Stimulated activated CD8-positive, alpha-beta memory T cell treated with anti-CD3 and anti-CD28 coated beads, Interleukin-12 subunit alpha, Interleukin-12 subunit beta, amount 100 ng/mL, for 24 hours (primary cell): ENCODE measurements around the gene CPLX1.

ENCODE experiments used
- DNase-seq: peaks from one replicate; pipeline ENCODE4 v3.0.0-alpha.2; 2020; ENCODE audit errors: extremely low read depth

CPLX1 gene

DNA sequence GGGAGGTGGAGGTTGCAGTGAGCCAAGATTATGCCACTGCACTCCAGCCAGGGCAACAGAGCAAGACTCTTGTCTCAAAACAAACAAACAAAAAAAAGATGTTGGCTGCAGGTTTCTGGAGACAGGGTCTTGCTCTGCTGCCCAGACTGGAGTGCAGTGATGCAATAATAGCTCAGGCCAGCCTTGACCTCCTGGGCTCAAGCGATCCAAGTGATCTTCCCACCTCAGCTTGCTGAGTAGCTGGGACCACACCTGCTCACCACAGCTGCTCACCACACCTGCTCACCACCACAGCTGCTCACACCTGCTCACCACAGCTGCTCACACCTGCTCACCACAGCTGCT is 29.9 kb upstream of the CPLX1 start:
- no peak for DNase-seq

DNA sequence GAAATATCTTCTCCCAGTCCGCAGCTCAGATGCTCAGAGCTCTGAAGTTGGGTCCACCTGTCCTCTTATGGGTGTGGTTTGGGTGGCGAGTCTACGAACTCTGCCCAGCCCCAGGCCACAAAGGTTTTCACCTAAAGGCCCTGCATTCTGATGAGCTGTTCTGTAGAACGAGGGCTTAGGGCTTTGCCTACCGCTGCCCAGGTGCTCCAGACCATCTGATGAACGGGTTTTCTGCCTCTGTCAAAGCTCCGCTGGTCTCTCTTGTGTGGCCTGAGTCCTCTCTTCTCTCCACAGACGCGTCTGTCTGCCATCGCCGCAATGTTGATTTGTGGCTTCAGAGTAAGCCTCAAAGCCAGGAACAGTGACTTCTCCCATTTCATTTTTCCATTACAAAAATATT is 28.4 kb upstream of the CPLX1 start:
- DNase-seq = no peak

DNA sequence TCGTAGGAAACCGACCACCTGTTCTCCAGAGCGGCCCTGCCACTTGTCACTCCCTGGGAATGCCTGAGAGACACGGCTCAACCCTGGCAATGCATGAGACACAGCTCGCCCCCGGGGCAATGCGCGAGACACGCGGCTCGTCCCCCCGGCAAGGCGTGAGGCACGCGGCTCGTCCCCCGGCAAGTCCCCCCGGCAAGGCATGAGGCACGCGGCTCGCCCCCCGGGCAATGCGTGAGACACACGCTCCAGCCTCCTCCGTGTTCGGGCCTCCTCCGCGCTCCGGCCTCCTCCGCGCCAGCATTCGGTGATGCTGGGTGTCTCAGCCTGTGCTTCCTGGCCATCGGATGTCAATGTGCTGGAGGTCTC is 27.5 kb upstream of the CPLX1 start:
- no peak for DNase-seq

DNA sequence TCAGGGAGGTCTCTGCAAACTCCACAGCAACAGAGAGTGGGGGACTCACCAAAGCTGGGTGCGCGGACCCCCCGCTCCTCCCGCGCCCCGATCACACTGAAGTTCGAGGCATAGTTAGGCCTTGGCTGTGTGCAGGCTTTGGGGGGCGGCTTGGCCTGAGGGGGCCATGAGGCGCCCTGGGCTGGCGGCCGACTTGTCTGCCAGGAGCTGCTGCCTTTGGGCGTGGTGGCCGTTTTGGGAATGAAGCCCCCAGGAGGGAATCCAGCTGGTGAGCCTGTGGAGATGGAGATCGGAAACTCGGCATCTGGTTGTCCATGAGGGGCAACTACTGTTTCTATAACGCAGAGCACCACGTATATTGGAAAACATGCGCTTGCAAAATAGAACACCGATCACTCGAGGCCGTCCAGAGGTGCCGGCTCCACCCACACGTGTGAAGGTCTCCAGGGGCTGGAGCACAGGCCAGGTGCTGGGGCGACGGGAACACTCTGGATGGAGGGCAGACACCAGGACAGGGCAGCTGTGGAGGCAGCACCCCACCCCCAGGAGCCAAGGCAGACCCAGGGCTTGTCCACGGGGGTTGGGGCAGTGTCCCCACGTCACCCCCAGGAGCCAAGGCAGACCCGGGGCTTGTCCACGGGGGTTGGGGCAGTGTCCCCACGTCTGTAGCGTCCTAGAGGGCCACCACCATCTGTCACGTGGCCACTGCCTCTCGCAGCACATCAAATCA is 25.9 kb upstream of the CPLX1 start:
- DNase-seq = no peak

DNA sequence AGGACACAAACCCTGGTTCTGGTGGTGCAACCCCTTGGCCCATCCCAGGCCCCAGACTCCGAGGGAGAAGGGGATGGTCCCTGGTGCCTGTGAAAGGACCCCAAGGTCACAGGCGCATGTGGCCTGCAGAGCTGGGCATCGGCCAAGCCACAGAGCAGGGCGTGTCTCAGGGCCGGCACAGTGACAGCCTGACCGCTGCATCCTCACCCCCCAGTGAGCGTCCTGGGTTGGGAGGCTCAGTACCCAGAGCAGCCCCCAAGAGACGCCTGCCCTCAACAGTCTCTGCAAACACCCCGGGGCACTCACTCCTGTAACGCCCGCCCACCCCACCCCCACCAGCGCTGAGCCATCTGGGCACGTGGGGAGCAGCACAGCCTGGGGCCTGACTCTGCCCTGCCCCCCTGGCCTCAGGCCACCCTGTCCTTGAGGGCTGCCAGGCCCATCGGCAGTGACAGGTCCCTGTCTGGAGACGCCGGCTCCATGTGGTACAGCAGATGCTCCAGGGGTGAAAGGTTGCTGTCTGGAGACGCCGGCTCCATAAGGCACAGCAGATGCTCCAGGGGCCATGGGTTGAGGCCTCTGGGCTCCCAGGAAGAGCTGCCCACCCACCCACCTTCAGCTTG is 24.5 kb upstream of the CPLX1 start:
- DNase-seq = no peak

DNA sequence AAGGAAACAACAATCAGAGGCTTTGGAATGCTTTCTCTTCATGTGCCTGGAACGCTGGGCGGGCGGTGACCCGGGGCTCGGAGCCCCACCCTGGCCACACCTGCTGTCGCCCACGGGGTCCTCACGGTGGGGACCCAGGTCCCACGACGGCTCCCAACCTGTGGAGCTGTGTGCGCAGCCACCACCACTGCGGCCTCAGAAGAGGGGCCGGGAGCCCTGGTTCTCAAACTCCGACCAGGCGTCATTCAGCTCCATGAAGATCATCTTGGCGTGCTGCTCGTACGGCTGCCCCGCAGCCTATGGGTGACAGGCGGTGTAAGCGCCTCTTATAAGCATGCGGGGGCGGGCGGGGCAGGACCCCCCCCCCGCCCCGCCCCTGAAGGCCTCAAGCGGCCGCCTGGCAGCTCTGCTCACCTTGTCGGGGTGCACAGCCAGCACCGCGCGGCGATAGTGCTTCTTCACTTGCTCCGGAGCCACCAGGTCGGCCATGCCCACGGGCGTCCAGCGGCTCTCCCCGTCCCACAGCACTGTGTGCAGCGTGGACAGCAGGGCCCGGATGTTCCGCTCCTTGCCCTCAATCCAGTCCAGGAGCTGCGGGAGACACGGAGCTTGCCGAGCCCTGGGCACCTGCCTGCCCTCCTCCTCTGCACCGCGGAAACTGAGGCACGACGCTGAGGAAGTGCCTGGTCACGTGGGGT is 23.7 kb upstream of the CPLX1 start:
- DNase-seq = no peak

DNA sequence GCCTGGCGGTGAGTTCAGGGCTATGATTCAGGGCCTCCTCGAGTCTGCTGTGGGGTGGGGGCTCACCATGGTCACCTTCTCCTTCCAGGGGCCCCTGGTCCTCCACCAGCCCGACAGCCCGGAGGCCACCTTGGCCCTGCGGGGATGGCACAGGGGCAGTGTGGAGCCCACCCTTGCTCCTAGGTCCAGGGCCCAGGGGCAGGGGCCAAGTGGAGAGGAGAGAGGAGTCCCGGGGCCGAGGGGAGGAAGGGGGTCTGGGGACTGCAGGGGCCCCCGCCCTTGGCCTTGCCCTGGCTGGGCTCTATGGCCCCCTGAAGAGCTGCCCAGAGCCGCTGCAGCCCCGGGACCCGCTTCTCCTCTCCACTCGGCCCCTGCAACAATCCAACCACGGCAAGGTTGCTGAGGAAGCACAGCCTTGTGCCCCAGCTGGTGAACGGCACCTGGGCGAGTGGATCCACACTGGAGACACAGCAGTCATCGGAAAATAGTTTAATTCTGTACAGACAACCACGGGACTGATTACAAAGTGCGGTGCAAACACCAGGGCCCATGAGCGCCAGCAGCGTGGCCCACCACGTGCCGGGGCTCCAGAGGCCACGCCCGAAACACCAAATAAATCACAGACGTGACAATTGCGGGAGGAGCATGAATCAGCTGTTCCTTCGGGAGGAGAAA is 23.0 kb upstream of the CPLX1 start:
- DNase-seq = no peak

DNA sequence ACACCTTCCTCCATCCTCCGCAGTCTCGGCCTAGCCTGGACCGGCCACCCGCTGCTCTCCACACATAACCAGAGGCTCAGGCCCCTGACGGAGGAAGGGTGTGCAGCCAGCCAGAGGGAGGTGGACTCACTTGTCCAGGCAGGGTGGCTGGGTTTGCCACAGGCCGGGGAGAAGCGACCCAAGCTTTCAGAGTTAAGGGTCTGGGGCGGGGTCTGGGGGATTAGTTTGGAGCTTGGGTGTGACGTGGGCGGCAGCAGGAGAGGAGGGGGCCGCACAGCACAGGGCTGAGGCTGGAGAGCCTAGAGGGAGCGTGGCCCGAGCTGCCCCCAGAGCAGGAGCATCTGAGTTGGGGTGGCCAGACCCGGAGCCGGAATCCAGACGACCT is 22.4 kb upstream of the CPLX1 start:
- no peak for DNase-seq

DNA sequence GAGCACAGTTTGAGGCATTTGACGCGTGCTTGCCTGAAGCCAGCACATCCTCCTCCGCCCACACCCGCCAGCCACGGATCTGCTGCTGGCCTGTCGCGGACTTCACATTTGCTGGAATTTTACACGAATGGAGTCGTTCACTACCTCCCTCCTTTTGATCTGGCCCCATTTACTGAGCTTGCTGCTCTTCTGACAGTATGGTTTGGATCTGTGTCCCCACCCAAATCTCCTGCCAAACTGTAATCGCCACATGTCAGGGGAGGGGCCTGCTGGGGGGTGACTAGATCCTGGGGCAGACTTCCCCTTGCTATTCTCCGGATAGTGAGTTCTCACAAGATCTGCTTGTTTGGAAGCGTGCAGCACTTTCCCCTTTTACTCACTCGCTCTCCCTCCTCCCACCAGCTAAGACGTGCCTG is 19.9 kb upstream of the CPLX1 start:
- no peak for DNase-seq

DNA sequence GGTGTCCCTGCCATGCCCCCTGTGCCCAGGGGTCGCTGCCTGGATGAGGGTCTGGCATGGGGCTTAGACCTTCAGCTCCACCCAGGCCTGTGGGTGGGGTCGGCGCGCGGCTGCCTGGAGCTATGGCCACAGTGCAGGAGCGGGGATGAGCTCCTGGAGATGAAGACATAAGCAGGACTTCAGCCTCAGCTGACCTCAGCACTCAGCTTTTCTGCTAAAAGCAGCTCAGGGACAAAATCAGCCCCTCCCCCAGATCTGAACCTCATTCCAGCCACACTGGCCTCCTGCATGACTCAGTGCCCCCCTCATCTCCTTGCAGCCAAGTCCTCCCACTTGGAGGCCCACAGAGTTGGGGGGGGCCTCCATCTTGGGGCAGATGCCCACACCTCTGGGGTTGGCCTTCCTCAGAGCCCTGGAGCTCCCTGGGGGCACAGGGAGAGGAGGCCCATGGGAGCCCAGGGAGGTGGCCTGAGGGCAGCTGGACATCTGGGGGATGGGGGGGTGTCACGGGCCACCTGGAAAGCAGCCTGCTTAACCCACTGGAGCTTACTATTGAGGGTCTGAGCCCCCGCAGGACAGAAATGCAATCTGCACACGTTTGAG is 19.4 kb upstream of the CPLX1 start:
- DNase-seq = no peak

DNA sequence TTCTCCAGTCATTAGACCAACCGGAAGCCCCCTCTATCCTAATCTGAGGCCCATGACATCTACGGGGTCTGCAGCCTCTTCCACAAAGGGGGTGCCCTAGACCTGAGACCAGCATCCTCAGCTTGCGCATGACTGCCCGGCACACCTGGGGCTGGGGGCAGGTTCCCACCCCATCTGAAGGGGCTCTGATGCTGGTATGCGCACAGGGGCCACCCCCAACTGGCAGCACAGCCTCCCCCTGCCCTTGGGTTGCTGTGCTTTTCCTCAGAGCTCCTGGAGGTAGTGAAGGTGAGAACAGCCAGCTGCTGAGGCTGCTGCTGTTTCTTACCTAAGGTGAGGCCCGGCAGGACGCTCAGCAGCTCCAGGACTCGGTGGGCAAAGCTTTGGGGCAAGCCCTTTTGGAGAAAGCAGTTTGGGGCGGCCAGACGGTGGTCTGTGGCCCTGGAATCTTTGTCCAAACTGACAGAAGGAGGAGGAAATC is 18.9 kb upstream of the CPLX1 start:
- no peak for DNase-seq

DNA sequence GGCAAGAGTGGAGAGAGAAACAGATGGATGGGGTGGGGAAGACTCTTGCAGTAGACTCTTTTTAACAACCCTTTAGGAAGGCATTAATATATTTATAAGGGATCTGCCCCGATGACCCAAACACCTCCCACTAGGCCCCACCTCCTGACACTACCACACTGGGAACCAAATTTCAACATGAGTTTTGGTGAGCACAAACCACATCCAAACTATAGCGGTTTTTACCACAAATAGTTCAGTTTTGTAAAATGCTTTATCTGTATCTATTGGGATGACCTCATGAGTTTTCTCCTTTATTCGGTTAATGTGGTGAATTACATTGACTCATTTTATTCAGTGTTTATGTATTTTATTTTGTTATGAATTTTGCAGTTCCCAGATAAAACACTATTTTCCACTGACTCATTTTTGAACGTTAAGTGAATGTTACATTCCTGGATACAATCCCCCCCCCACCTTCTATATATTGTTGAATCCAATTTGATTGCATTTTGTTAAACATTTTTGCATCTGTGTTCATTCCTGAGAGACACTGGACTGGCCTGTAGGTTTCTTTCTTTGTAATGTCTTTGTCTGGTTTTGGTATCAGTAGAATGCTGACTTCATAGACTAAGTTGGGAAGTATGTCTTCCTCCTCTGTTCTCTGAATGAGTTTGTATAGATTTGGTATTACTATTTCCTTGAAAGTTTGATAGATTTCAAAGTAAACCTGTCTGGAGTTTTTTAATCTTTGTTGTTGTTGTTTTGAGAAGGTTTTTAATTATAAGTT is 13.9 kb upstream of the CPLX1 start:
- DNase-seq = no peak

DNA sequence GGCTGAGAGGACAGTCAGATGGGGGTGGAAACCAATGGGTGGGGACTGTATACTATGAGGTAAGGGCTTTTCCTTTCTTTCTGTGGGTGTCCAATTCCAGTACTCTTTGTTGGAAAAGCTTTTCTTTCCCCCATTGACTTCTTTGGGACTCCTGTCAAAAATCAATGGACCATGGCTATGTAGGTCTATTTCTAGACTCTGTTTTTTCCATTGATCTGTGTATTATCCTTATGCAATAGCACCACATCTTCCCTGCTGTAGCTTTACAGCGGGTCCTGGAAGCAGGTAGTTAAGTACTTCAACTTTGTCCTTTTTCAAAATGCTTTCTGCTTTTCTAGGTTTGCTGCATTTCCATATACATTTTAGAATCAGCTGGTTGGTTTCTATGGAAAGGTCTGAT is 11.8 kb upstream of the CPLX1 start:
- no peak for DNase-seq

DNA sequence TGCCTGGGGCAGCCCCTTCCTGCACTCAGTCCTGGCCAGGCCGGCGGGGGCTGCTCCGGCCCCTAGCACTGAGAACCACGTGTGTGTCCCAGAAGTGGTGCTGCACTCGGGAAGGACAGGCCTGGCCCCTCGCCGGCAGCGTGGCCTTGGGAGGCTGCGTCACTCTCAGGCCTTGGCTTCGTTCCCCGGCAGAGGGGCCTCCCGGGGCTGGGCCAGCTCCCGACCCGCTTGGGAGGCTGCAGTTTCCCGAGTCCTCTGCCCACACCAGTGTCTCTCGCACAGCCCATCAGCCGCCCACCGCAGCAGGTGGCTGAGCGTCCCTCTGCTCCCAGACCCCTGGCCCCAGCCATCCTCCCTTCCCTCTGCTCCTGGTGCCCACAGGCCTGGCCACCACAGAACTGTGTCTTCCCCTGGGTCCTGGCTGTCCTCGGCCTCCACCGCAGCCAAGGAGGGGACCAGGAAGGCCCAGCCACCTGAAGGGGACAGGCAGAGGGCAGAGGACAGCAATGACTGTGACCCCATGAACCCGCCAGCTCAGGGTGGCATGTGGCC is 10.9 kb upstream of the CPLX1 start:
- DNase-seq = no peak

DNA sequence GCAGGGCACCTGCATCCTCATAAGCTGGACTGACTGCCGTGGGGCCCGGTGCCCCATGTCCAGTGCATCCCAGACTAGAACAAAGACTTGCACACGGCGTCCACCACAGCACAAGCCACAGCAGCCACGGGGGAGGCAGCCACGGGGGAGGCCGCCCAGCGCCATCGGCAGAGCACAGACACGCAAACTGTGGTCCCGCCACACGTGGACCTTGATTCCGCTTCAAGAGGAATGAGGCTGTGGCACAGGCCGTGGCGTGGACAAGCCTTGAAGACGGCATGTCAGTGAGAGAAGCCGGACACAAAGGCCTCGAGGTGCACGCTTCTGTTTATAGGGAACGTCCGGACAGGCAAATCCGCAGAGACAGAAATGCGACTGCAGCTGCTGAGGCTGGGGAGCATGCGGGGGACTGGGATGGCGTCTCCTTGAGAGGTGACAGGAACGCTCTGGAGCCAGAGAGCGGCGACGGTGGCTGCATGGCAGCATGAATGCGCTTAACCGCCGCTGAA is 10.1 kb upstream of the CPLX1 start:
- no peak for DNase-seq

DNA sequence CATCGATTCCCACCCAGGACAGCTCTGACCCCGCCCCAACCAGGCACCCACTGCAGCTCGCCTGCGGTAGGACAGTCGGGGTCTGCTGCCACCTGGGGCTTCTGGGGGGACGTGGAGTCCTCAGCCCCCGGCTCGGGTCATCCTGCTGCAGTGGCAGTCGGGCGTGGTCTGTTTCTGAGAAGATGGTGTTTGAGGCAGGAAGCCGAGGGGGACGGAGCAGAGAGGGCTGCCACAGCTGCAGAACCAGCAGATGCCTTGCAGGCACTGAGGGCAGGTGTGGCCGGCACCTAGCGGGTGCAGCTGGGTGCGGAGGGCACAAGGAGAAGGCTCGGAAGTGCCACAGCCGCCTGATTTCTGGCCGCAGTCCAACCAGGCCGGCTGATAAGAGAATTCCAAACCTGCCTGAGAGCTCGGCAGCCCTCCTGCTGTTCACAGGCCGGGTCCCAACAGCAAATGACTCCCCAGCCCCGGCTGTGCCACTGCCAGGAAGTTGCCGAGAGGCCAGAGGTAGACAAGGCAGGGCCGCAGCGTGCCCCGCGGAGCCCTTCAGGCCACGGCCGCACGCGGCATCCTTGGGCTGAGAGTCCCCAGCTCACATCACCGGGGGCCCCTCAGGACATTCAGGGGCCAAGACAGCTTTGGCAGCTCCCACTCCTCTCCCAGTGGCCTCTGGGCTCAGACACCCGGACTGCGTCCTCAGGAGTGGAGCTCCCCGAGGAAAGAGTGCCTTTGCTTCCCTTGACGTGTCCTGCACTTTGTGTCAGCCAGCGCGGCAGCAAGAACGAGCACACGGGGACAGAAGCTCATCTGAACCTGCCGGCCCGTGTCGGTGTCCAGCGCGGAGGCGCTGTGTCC is 9.4 kb upstream of the CPLX1 start:
- DNase-seq = no peak

DNA sequence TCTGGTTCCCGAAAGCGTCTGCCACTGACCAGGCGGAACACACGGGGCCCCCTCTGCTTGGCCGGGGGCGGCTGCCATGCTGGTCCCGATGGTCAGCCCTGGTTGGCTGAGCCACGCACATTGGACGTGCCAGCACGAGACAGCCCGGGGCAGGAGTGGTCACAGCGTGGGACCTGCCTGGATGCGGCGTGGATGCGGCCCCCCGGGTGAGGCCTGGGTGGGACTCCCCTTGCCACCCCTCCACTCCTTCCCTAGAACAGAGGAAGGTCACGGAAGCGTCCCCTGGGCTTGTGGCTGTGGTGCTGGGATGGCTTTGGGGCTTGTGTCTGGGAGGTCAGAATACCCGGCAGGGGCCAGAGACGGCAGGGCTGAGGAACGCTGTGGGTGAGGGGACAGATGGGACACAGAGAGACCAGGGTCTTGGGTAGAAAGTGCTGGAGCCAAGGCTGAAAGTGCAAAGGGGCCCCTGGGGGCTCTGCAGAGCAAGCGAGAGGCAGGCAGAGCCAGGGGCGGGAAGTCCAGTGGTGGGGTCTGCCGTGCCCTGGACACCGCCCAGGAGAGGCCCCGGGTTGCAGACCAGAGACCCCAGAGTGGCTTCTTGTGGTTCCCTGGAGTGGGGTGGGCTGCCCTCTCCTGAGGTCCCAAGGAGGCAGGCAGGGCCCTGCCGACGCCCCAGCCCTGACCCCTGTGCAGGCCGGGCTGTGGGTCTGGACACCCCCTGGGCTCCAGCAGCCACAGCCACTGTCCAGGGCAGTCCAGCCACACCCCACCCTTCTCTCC is 8.6 kb upstream of the CPLX1 start:
- DNase-seq = no peak

DNA sequence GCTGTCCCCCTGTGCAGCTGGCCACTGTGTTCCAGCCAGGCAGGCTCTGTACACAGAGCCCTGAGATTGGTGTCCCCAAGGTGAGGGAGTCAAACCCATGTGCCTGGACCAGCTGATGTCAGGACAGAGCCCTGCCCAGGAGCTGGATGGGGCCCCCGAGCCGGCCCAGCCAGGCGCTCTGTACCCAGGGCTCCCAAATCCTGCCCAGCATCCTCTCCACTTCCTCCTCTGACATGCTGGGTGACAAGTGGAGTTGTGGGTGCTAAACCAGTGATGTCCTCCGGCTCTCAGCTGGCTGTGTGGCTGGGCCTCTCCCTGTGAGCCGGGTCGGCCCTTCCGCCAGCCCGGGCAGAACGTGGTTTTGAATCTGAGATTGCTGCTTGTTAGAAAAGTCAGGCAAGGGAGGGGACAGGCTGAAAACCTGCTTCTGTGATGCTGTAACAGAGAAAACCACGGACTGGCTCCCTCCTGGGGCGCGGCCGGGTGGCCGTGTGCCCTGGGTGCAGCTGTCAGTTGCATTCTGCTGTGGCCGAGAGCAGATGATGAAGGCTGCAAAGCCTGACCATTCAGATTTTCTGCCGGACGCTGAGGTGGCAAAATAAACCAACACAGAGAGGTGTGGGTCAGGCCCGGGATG is 7.9 kb upstream of the CPLX1 start:
- no peak for DNase-seq

DNA sequence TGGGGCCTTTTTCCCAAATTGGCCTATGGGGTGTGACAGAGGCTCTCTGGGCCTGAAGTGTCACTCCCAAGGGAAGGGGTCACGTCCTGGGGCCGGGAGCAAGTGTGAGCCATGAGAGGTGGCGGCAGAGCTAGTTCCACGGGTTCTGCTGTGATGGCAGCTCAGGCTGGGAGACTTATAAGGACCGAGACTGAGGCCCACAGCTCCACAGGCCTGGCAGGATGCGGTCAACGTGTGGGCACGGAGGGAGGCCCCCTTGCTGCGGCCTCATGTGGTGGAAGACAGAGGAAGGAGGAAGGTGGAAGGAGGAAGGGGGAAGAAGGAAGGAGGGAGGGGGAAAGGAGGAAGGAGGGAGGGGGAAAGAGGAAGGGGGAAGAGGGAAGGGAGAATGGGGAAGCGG is 7.2 kb upstream of the CPLX1 start:
- no peak for DNase-seq
